OCI-M2 (cell line): ENCODE measurements around the gene CCDC85C.
"Not testable (repeated sequence)": the region's sequence is repeated elsewhere in the genome, so short reads cannot be mapped to it uniquely, and the experiment has no call there.

Experiments
- DNase-seq: peaks from one replicate; lab custom pipeline; 2025; ENCODE audit not compliant: unreplicated experiment; lab: John Stamatoyannopoulos, UW

The CCDC85C gene

DNA sequence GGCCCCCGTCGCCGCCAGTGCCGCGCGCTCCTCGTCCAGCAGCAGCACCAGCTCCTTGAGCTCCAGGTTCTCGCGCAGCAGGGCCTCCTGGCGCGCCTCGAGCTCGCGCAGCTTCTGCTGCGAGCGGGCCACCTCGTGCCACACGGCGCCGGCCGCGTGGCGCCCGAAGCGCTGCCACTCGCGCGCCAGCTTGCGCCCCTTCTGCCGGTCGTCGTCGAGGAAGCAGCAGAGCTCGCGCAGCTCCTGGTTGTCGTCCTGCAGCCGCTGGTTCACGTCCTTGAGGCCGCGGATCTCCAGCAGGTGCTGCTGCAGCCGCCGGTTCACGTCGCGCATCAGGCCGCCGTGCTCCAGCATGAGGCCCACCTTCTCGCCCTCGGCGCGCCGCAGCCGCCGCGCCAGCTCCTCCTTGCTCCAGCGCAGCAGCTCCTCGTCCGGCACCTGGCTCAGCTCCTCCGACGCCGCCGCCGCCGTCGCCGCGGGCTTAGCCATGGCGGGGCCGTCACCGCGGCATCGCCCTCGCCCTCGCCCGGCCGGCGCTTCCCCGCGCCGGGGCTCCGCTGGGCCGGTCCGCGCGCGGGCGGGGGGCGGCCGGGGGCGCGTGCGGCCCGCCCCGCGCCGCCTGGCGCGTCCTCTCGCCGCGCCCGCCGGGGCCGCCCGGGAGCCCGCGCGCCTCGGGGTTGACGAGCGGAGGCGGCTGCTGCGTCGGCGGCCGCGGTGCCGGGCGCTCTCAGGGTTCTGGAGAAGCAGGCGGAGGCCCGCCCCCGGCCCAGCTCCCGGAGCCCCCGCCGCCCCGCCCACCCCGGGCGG is at the start of gene CCDC85C:
TSS of gene CCDC85C (minus strand) at position 737 of the 807 bp plus-strand sequence. CDS start at position 489, 248 bp downstream.
- DNase-seq, result no peak

DNA sequence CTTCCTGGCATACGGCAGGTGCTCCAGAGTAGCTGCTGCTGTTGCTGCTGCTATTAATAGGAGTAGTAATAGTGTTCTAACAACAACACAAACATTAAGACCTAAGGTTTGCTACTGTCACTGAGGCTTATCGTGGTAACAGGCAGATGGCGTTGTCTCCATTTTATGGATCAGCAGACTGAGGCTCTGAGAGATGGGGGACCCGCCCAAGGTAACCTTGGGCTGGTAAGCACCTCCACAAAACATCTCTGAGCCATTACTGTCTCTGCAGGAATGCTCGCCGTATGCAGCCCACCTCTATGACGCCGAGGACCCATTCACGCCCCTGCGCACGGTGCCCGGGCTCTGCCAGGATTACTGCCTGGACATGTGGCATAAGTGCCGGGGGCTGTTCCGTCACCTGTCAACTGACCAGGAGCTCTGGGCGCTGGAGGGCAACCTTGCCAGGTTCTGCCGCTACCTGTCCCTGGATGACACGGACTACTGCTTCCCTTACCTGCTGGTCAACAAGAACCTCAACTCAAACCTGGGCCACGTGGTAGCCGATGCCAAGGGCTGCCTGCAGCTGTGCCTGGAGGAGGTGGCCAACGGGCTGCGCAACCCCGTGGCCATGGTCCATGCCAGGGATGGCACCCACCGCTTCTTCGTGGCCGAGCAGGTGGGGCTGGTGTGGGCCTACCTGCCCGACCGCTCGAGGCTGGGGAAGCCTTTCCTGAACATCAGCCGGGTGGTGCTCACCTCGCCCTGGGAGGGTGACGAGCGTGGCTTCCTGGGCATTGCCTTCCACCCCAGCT is 48.1 kb upstream of the CCDC85C start:
- DNase-seq, result no peak

DNA sequence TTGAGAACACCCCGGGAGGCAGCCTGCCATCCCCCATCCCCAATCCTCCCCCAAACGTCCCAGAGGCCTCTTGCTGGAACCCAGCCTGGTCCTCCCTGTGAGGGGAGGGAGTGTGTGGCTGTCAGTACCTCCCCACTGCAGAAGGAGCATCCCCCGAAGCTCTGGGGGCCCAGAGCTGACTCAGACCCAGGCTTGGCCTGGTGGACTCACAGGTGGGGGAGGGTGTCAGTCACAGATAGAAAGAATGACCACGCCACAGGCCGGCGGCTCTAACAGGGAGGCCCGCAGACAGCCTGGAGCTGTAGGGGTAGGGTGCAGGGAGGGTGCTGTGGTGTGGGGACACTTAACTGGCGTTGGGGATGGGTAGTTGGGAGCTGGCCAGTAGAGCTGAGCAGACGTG is 46.2 kb upstream of the CCDC85C start:
- no peak for DNase-seq

DNA sequence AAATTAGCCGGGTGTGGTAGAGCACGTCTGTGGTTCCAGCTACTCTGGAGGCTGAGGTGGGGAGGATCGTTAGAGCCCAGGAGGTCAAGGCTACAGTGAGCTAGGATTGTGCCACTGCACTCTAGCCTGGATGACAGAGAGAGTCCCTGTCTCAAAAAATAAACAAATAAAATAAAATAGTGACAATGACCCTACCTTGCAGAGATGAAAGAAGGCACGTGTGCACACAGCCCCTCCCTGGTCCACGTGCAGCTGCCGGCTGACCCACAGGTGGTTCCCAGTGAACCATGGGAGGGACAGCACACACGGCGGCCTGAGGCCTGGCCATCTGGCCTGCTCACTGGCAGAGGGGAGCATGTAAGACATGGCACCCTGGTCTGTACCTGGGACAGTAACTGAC is 45.6 kb upstream of the CCDC85C start:
- no peak for DNase-seq

GRCh38 chr14:99649219-99649618 is 45.2 kb upstream of the CCDC85C start:
- DNase-seq, result no peak

DNA sequence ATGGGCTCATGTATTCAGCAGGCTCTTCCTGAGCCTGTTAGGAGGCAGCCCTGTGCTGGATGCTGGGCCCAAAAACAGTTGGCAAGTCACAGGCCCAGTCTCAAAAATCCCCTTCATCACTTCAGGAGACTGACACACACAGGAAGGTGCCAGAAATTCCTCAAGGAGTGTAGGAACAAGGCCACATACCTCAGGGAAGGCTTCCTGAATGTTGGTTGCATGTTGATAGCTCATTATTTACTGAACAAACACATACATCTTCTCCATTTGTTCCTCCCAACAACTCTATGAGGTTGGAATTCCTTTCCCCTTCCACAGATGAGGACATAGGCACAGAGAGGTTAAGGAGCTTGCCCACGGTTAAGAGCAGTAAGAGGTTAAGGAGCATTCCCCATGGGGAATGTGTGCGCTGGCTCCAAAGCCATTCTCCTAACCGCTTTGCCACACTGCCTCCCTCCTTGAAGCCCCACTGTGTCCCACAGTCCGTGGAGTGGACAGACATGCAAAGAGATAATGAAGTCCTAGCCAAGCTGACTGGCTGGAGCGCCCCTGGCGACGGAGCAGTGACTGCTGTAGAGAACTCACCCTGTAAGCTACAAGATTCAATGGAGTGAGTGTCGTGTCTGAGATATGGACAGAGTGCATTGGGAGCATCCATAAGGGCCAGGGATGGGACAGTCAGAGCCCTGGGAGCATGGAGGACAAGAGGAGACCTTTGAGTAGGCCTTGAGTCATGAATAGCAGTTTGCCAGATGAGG is 44.2 kb upstream of the CCDC85C start:
- no peak for DNase-seq

DNA sequence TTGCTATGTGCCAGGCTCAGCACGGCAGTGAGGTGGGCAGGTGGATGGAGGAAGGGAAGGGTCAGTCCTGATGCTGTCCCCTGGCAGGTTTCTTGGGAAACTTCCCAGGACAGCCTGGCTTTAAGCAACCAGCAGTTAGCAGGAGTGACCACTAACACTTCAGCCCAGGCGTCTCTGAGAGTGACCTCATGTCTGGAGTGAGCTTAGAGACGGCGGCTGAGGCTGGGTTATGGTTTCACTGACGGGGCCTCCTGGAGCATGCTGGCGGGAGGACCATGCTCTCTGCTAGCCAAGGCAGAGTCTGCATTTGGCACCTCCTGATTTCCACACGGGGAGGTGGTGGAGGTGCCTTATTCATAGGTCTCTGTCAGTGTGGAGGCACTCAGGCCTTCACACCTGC is 43.4 kb upstream of the CCDC85C start:
- DNase-seq, result no peak

DNA sequence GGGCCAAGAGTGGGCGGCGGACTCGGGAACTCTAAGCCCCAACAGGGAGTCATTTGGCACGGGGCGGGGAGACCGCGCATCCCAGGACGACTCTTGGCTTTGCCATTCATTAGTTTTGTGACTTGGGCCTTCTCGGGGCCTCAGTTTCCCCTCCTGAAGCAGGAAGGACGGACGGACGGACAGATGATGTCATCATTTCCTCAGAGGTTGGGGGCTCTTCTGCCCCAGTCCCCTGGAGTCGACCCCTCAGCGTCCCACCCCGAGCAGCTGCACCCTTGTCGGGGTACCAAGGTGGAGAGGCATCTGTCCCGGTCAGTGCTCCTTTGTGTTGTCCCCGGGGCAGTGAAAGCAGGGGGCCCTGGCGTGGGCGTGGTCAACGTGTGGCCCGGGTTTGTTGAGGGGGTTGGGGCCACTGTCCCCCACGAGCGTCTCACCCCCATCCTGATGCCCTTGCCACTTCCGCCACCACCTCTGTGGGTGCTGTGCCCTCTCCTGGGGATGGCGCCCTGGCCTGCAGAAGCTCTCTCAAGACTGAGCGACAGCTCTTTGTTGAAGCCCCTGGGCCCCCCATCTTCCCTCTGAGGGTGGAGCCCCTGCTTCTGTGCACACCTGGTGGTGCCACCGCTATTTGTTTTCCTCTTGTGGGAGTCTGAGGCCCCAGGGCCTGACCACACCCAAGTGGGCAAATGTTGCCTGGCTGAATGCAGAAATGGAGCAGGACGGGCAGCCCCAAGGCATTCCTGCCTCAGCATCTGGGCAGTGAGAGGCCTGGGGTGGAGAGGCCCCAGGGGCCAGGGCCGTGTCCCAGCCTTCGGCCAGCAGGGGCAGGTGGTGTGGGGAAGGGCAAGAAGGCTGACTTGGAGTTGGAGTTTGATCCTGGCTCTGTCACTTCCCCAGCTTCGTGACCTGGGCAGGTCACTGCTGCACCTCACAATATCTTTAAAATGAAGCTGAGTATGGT is 41.8 kb upstream of the CCDC85C start:
- DNase-seq, result no peak

GRCh38 chr14:99644723-99645544 is 40.9 kb upstream of the CCDC85C start, which contains the start of gene HHIPL1:
TSS of gene HHIPL1 (plus strand) at chr14:99645129. CDS start at chr14:99645208, 79 bp downstream.
- DNase-seq, result no peak

DNA sequence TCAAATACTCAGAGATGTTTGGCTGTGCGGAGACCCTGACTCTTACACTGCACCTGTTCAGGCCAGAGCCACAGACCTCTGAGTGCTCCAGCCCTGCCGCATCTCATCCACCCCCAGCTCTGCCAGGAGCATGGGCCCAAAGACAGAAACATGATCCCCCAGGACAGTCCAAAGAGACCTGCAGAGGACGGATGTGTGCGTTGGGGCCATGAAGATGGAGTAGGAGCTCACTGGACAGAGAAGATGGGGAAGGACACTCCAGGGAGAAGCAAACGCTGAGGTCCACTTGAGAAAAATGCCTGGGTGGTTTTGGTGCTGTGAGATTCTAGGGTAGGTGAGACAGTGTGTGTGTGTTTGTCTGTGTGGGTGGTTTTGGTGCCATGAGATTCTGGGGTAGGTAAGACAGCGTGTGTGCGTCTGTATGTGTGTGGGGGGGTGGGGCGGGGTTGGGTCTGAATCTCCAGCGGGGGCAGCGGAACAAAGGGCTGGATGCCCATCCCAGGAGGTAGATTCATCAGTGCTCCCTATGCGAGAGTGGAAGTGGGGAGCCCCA is 40.1 kb upstream of the CCDC85C start:
- DNase-seq, result no peak

DNA sequence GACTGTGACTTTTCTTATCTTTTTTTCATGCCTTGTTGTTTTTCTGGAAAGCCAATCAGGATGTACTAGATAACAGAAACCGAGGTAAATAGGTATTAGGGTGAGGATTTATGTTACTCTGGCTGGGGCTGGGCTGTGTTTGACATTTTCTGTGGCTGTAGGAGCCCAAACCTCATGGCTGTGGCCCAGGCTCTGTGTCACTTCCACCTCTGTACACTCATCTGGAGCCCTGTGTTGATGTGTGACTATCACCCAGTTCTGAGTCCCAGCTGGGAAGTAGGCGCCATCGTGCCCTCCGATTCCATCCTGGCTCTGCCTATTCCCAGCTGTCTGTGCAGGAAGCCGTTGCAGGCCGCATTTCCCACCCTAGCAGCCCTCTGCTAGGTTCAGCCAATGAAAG is 39.3 kb upstream of the CCDC85C start:
- DNase-seq, result no peak

- not testable (repeated sequence) for DNase-seq
Observed at GRCh38 chr14:99642771-99643170, 38.8 kb upstream of the CCDC85C start.

DNA sequence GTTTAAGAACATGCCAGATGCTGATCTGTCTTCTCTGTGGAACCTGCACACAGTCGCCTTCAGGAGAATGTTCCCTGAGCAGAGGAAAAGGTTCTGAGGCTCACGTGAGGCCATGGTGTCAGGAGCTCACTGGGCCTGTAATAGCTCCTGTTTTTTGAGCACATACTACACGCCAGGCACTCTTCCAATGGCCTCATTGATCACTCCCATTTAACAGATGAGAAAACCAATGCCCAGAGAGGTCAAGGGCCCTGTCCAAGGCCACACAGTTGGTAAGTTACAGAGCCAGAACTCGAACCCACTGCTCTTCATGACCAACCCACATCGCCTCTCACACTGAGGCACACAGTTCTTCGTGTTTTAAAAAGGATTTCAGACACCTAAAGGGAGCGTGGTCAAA is 33.6 kb upstream of the CCDC85C start:
- DNase-seq, result no peak

- DNase-seq, result no peak
Observed at GRCh38 chr14:99636487-99636886, 32.5 kb upstream of the CCDC85C start.

- no peak for DNase-seq
Observed at GRCh38 chr14:99635116-99635515, 31.1 kb upstream of the CCDC85C start.

- DNase-seq, result no peak
Observed at GRCh38 chr14:99634443-99634842, 30.4 kb upstream of the CCDC85C start.

- no peak for DNase-seq
Observed at GRCh38 chr14:99633918-99634317, 29.9 kb upstream of the CCDC85C start.

DNA sequence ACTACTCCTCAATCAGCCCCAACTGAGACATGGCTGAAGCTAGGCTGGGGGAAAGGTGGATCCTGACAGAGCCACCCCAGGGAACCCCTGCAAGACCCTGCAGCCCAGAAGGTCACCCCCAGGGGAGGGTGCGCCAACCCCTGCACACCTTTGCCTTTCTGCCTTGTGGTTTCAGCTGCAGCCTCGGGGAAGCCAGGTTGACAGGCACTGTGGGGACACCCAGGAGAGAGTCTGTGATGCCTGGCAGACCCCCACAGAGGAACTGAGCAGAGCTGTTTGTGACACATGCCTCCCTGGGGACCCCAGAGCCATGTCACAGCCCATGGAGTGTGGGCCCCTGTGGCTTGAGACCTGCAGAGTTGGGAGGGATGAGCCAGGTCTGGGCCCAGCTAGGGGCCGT is 29.1 kb upstream of the CCDC85C start:
- no peak for DNase-seq

GRCh38 chr14:99632410-99633035 is 28.5 kb upstream of the CCDC85C start:
- no peak for DNase-seq
